ENCODE measurements around the gene PTPRN2. TPM values are rescaled to one million over a fixed set of nuclear protein-coding genes. Genes with fewer than 3 reads are reported as not detected.
"Not testable (repeated sequence)": the region's sequence is repeated elsewhere in the genome, so short reads cannot be mapped to it uniquely, and the experiment has no call there.

Gene PTPRN2
- total RNA-seq, 4 donors from 2014 or later, result 14.9 to 34.3 (median 21.3) TPM

- H3K9me3 ChIP-seq, result no peaks in the 10 kb centered on the region
- H3K27me3 ChIP-seq, result no peaks in the 10 kb centered on the region
- no peak overlapping the region for H3K27ac ChIP-seq
- H3K36me3 ChIP-seq, result no peaks in the 10 kb centered on the region
- TF ChIP-seq, protein P1, sequence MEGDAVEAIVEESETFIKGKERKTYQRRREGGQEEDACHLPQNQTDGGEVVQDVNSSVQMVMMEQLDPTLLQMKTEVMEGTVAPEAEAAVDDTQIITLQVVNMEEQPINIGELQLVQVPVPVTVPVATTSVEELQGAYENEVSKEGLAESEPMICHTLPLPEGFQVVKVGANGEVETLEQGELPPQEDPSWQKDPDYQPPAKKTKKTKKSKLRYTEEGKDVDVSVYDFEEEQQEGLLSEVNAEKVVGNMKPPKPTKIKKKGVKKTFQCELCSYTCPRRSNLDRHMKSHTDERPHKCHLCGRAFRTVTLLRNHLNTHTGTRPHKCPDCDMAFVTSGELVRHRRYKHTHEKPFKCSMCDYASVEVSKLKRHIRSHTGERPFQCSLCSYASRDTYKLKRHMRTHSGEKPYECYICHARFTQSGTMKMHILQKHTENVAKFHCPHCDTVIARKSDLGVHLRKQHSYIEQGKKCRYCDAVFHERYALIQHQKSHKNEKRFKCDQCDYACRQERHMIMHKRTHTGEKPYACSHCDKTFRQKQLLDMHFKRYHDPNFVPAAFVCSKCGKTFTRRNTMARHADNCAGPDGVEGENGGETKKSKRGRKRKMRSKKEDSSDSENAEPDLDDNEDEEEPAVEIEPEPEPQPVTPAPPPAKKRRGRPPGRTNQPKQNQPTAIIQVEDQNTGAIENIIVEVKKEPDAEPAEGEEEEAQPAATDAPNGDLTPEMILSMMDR (IDR thresholded peaks at IDR 0.05), result no peak
- no peak for TF ChIP-seq POLR2A (IDR thresholded peaks at IDR 0.05)
- no peaks in the 10 kb centered on the region for H3K4me1 ChIP-seq
- no peak overlapping the region for H3K4me3 ChIP-seq
- DNase-seq, result no peak
Observed at GRCh38 chr7:157895520-157896375, 691.9 kb downstream of the PTPRN2 start.

DNA sequence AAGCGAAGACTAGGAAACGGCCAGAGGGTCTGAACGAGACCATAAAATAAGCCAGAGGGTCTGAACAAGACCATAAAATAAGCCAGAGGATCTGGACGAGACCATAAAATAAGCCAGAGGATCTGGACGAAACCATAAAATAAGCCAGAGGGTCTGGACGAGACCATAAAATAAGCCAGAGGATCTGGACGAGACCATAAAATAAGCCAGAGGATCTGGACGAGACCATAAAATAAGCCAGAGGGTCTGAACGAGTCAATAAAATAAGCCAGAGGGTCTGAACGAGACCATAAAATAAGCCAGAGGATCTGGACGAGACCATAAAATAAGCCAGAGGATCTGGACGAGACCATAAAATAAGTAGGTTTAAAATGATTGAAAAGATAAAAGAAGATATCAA, 692.5 kb downstream of the PTPRN2 start:
- not testable (repeated sequence) for DNase-seq, H3K36me3 ChIP-seq, H3K27ac ChIP-seq, H3K9me3 ChIP-seq, H3K4me1 ChIP-seq, H3K4me3 ChIP-seq, H3K27me3 ChIP-seq

GRCh38 chr7:157893535-157894044, 694.0 kb downstream of the PTPRN2 start:
- no peaks in the 10 kb centered on the region for H3K27me3 ChIP-seq
- no peak for TF ChIP-seq POLR2A (IDR thresholded peaks at IDR 0.05)
- no peaks in the 10 kb centered on the region for H3K36me3 ChIP-seq
- H3K4me1 ChIP-seq, result no peaks in the 10 kb centered on the region
- H3K9me3 ChIP-seq, result no peaks in the 10 kb centered on the region
- DNase-seq, result no peak
- H3K4me3 ChIP-seq, result no peak overlapping the region
- no peak overlapping the region for H3K27ac ChIP-seq

DNA sequence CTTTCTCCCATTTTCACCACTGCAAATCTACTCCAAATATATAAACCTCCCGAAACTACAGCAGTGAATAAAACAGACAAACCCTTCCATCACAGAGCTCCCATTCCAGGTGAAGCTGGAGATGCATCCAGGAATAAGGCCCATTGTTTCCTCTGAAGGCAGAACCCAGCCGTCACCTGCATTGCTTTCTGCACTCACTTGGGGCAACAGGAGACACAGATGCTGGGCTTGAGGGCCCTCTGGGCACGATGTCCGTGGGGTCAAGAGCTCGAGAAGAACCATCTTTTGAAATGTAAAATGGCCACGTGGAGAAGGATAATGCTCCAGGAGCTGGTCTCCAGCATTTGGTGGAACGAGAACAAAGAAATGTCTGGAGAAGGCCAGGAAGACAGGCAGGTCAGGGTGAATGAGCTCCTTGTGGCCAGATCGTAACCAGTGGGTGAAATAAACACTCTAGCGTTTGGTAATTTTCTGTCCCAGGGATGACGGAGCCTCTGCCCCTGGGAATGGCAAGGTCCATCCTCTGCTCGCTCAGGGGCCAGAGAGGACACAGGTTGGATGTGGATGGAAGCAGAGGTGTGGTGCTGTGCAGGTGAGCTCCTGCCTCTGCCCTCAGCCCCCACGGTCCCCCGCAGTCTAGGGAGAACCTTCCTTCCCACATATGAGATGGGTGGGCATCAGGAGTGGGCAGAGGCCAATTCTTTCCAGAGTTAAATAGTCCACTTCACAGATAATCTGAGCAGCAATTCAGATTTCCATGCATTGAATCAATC, 694.7 kb downstream of the PTPRN2 start:
- Histone ChIP-seq H3K9me3 (no peaks in the 10 kb centered on the region), H3K4me3 (no peak overlapping the region), H3K36me3 (no peaks in the 10 kb centered on the region), H3K27me3 (no peaks in the 10 kb centered on the region), H3K4me1 (no peaks in the 10 kb centered on the region), H3K27ac (no peak overlapping the region)
- DNase-seq, result no peak
- TF ChIP-seq POLR2A (IDR thresholded peaks at IDR 0.05), result no peak
- TF ChIP-seq, protein P1 (IDR thresholded peaks at IDR 0.05), result no peak

DNA sequence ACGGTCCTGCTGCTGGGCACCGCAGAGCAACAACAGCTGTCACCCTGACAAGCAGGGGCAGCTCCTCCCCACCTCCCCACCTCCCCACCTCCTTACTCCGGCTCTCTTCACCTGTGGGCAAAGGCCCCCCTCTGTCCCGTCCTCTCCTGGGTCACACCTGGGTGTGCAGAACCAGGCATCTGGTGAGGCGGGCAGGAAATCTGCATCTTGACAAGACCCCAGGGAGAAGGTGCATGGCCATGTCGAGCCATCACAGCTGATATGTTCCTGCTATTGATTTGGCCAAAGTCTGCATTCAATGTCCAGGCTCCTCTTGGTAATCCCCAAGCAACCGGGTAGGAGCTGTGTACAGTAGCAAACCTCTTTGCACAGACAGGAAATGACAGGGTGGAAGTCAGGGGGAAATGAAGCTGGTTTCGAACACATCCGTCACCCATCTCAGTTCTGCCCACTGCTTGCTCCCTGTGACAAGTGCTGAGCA, 696.7 kb downstream of the PTPRN2 start:
- TF ChIP-seq, protein P1 (IDR thresholded peaks at IDR 0.05), result no peak
- no peak for TF ChIP-seq POLR2A (IDR thresholded peaks at IDR 0.05)
- Histone ChIP-seq H3K27me3 (no peaks in the 10 kb centered on the region), H3K4me1 (no peaks in the 10 kb centered on the region), H3K27ac (no peak overlapping the region), H3K36me3 (no peaks in the 10 kb centered on the region), H3K9me3 (no peaks in the 10 kb centered on the region), H3K4me3 (no peak overlapping the region)
- DNase-seq, result no peak

DNA sequence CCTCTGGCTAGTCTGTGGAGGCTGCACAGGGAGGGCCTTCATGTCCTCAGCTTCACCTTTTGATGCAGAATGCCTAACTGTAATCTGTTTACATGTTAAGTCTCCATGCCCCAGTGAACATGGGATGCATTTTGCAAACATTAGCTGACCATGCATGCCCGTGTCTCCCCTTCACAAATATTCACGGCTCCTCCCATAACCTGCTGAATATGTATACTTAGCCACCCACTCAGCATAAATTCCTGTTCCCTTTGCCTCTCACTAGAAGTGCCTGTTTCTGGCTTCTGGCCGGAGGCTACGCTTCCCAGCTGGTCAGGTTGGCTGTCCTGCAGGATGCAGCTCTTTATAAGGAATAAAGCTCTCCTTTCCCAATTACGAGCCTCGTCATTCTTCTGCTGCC, 698.1 kb downstream of the PTPRN2 start:
- Histone ChIP-seq H3K27me3 (no peaks in the 10 kb centered on the region), H3K36me3 (no peaks in the 10 kb centered on the region), H3K9me3 (peaks cover 0 to 4% (median 0%) of the 10 kb centered on the region in 4 donors), H3K27ac (no peak overlapping the region), H3K4me3 (no peak overlapping the region), H3K4me1 (no peaks in the 10 kb centered on the region)
- TF ChIP-seq, protein P1 (IDR thresholded peaks at IDR 0.05), result no peak
- TF ChIP-seq POLR2A (IDR thresholded peaks at IDR 0.05), result no peak
- DNase-seq, result no peak
